Measurements from ENCODE around the gene FOXA2.

Gene FOXA2

GRCh38 chr20:22584522-22584921 lies at the start of gene FOXA2:
Gene FOXA2 (minus strand): TSS chr20:22584572. CDS start chr20:22584278, 294 bp downstream.
- Mint-ChIP-seq H3K4me1 (ENCODE audit: low read depth) (no peaks in the 10 kb centered on the region), H3K4me3 (no peak within 1 kb of the TSS), H3K27me3 (ENCODE audit: low read depth) (peaks cover 75% of the 10 kb centered on the region), H3K36me3 (ENCODE audit: low read depth) (no peaks in the 10 kb centered on the region), H3K9me3 (no peaks in the 10 kb centered on the region), H3K27ac (peak within 1 kb of the TSS; percentile 59)

- Mint-ChIP-seq H3K4me1 (ENCODE audit: low read depth) (no peaks in the 10 kb centered on the region), H3K27ac (no peak overlapping the region), H3K27me3 (ENCODE audit: low read depth) (no peaks in the 10 kb centered on the region), H3K4me3 (no peak overlapping the region), H3K9me3 (no peaks in the 10 kb centered on the region), H3K36me3 (ENCODE audit: low read depth) (no peaks in the 10 kb centered on the region)
These were observed 46.3 kb upstream of the FOXA2 start for GRCh38 chr20:22630701-22631100.

DNA sequence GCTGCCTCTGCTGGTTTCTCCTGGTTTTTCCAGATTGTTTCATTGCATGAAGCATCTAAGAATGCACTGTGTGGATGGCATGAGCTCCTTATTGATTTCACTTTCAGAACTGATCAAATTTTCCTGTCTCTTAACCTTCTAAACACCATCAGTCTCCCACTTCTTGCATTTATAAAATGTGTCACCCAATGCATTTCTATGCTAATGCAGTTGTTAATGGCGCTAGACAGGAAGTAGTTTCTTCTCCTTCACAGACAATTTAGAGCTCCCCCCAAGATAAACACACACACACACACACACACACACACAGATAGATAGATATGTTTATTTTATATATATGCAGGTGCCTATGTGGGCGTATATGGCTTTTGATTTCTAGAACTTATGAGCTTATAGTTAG lies 45.6 kb upstream of the FOXA2 start:
- Mint-ChIP-seq H3K27ac (no peak overlapping the region), H3K4me3 (no peak overlapping the region), H3K36me3 (ENCODE audit: low read depth) (no peaks in the 10 kb centered on the region), H3K27me3 (ENCODE audit: low read depth) (no peaks in the 10 kb centered on the region), H3K9me3 (no peaks in the 10 kb centered on the region), H3K4me1 (ENCODE audit: low read depth) (no peaks in the 10 kb centered on the region)

DNA sequence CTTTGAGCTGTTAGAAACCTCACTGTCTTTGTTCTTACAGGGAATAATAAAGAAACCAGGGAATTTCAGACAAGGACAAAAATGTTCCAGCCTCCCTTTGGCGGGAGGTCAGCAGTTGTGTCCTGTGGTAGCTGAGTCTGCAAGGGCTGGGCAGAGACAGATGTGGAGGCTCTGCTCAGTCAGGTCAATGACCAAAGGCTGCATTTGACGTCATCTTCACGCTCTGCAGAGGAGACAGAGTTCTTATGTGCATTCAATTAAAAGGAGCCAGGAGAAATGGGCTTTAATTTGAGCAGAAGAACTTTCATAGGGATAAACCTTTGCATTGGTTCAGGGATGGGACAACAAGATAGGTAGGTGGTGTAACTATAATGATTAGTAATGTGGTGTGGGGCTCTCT lies 45.1 kb upstream of the FOXA2 start:
- Mint-ChIP-seq H3K4me3 (no peak overlapping the region), H3K9me3 (no peaks in the 10 kb centered on the region), H3K27ac (no peak overlapping the region), H3K36me3 (ENCODE audit: low read depth) (no peaks in the 10 kb centered on the region), H3K27me3 (ENCODE audit: low read depth) (no peaks in the 10 kb centered on the region), H3K4me1 (ENCODE audit: low read depth) (no peaks in the 10 kb centered on the region)

GRCh38 chr20:22626496-22626895 lies 42.1 kb upstream of the FOXA2 start:
- H3K4me3 Mint-ChIP-seq = no peak overlapping the region
- no peaks in the 10 kb centered on the region for H3K4me1 Mint-ChIP-seq (ENCODE audit: low read depth)
- no peaks in the 10 kb centered on the region for H3K27me3 Mint-ChIP-seq (ENCODE audit: low read depth)
- H3K36me3 Mint-ChIP-seq (ENCODE audit: low read depth) = no peaks in the 10 kb centered on the region
- H3K9me3 Mint-ChIP-seq = no peaks in the 10 kb centered on the region
- no peak overlapping the region for H3K27ac Mint-ChIP-seq

- H3K36me3 Mint-ChIP-seq (ENCODE audit: low read depth) = no peaks in the 10 kb centered on the region
- no peaks in the 10 kb centered on the region for H3K4me1 Mint-ChIP-seq (ENCODE audit: low read depth)
- no peaks in the 10 kb centered on the region for H3K27me3 Mint-ChIP-seq (ENCODE audit: low read depth)
- no peak overlapping the region for H3K4me3 Mint-ChIP-seq
- H3K9me3 Mint-ChIP-seq = no peaks in the 10 kb centered on the region
- H3K27ac Mint-ChIP-seq = no peak overlapping the region
These were observed 38.8 kb upstream of the FOXA2 start for GRCh38 chr20:22623211-22623610.

DNA sequence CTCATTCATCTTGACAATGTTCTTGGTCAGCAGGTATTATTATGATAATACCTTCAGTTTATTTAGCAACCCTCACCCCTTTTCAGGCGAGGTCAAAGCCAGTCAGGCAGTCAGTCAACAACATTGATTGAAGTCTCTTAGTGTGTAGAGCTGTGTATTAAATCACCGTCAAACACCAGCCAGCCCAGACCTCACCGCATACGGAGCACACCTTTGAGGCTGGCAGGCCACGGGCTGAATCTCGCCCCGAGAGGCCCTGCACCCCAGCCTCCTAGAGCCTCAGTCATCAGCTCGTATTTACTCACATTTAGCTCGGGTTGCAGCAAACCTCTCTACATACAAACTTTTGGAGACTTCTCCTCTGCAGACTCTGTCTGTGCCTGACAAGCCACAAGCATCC lies 36.0 kb upstream of the FOXA2 start:
- Mint-ChIP-seq H3K27ac (no peak overlapping the region), H3K27me3 (ENCODE audit: low read depth) (no peaks in the 10 kb centered on the region), H3K4me3 (no peak overlapping the region), H3K36me3 (ENCODE audit: low read depth) (no peaks in the 10 kb centered on the region), H3K4me1 (ENCODE audit: low read depth) (no peaks in the 10 kb centered on the region), H3K9me3 (no peaks in the 10 kb centered on the region)

GRCh38 chr20:22619806-22620205 lies 35.4 kb upstream of the FOXA2 start:
- Mint-ChIP-seq H3K4me3 (no peak overlapping the region), H3K27ac (no peak overlapping the region), H3K27me3 (ENCODE audit: low read depth) (no peaks in the 10 kb centered on the region), H3K4me1 (ENCODE audit: low read depth) (no peaks in the 10 kb centered on the region), H3K36me3 (ENCODE audit: low read depth) (no peaks in the 10 kb centered on the region), H3K9me3 (no peaks in the 10 kb centered on the region)

GRCh38 chr20:22619272-22619671 lies 34.9 kb upstream of the FOXA2 start:
- Mint-ChIP-seq H3K9me3 (no peaks in the 10 kb centered on the region), H3K27ac (no peak overlapping the region), H3K4me1 (ENCODE audit: low read depth) (no peaks in the 10 kb centered on the region), H3K36me3 (ENCODE audit: low read depth) (no peaks in the 10 kb centered on the region), H3K4me3 (no peak overlapping the region), H3K27me3 (ENCODE audit: low read depth) (no peaks in the 10 kb centered on the region)

GRCh38 chr20:22617160-22617559 lies 32.8 kb upstream of the FOXA2 start:
- Mint-ChIP-seq H3K4me3 (no peak overlapping the region), H3K4me1 (ENCODE audit: low read depth) (no peaks in the 10 kb centered on the region), H3K36me3 (ENCODE audit: low read depth) (no peaks in the 10 kb centered on the region), H3K27me3 (ENCODE audit: low read depth) (no peaks in the 10 kb centered on the region), H3K9me3 (no peaks in the 10 kb centered on the region), H3K27ac (no peak overlapping the region)

GRCh38 chr20:22616551-22616950 lies 32.2 kb upstream of the FOXA2 start:
- H3K36me3 Mint-ChIP-seq (ENCODE audit: low read depth) = no peaks in the 10 kb centered on the region
- no peaks in the 10 kb centered on the region for H3K9me3 Mint-ChIP-seq
- no peak overlapping the region for H3K4me3 Mint-ChIP-seq
- no peaks in the 10 kb centered on the region for H3K4me1 Mint-ChIP-seq (ENCODE audit: low read depth)
- H3K27me3 Mint-ChIP-seq (ENCODE audit: low read depth) = no peaks in the 10 kb centered on the region
- no peak overlapping the region for H3K27ac Mint-ChIP-seq

DNA sequence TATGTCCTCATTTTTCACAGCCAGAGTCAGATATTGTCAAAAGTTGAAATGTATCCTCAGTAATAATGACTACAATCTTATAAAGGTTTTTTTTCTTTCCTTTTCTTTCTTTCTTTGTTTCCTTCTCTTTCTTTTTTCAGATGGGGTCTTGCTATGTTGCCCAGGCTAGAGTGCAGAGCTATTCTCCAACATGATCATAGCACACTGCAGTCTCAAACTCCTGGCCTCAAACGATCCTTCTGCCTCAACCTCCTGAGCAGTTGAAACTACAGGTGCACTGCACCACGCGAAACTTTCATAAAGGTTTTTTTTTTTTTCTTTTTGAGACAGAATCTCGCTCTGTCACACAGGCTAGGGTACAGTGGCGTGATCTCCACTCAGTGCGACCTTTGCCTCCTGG lies 31.1 kb upstream of the FOXA2 start:
- Mint-ChIP-seq H3K27ac (no peak overlapping the region), H3K36me3 (ENCODE audit: low read depth) (no peaks in the 10 kb centered on the region), H3K4me3 (no peak overlapping the region), H3K4me1 (ENCODE audit: low read depth) (no peaks in the 10 kb centered on the region), H3K27me3 (ENCODE audit: low read depth) (no peaks in the 10 kb centered on the region), H3K9me3 (no peaks in the 10 kb centered on the region)

GRCh38 chr20:22611636-22612035 lies 27.3 kb upstream of the FOXA2 start:
- no peak overlapping the region for H3K27ac Mint-ChIP-seq
- H3K36me3 Mint-ChIP-seq (ENCODE audit: low read depth) = no peaks in the 10 kb centered on the region
- no peaks in the 10 kb centered on the region for H3K9me3 Mint-ChIP-seq

GRCh38 chr20:22607695-22608094 lies 23.3 kb upstream of the FOXA2 start:
- no peak overlapping the region for H3K4me3 Mint-ChIP-seq
- no peaks in the 10 kb centered on the region for H3K4me1 Mint-ChIP-seq (ENCODE audit: low read depth)
- H3K27me3 Mint-ChIP-seq (ENCODE audit: low read depth) = no peaks in the 10 kb centered on the region
- no peaks in the 10 kb centered on the region for H3K9me3 Mint-ChIP-seq
- H3K27ac Mint-ChIP-seq = no peak overlapping the region
- H3K36me3 Mint-ChIP-seq (ENCODE audit: low read depth) = no peaks in the 10 kb centered on the region

More at GRCh38 chr20:22611636-22612035, 27.3 kb upstream of the FOXA2 start:
- no peak overlapping the region for H3K4me3 Mint-ChIP-seq
- H3K4me1 Mint-ChIP-seq (ENCODE audit: low read depth) = no peaks in the 10 kb centered on the region
- H3K27me3 Mint-ChIP-seq (ENCODE audit: low read depth) = no peaks in the 10 kb centered on the region

DNA sequence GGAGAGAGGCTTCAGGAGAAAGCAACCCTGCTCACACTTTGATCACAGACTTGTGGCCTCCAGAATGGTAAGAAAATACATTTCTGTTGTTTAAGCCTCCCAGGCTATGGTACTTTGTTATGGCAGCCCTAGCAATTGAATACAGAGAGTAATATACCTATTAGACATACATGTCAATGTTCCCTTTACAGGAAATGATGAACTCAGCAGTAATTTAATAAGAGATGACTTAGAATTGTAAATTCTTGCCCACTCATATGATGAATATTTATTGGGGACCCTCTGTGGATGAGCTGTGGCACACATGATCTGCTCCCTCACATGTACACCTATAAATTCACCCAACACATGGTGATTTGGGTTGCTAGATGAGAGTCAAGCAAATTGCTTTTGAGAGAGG lies 20.4 kb upstream of the FOXA2 start:
- no peaks in the 10 kb centered on the region for H3K36me3 Mint-ChIP-seq (ENCODE audit: low read depth)
- H3K27ac Mint-ChIP-seq = no peak overlapping the region
- no peaks in the 10 kb centered on the region for H3K4me1 Mint-ChIP-seq (ENCODE audit: low read depth)
- no peaks in the 10 kb centered on the region for H3K9me3 Mint-ChIP-seq
- H3K27me3 Mint-ChIP-seq (ENCODE audit: low read depth) = no peaks in the 10 kb centered on the region
- no peak overlapping the region for H3K4me3 Mint-ChIP-seq

DNA sequence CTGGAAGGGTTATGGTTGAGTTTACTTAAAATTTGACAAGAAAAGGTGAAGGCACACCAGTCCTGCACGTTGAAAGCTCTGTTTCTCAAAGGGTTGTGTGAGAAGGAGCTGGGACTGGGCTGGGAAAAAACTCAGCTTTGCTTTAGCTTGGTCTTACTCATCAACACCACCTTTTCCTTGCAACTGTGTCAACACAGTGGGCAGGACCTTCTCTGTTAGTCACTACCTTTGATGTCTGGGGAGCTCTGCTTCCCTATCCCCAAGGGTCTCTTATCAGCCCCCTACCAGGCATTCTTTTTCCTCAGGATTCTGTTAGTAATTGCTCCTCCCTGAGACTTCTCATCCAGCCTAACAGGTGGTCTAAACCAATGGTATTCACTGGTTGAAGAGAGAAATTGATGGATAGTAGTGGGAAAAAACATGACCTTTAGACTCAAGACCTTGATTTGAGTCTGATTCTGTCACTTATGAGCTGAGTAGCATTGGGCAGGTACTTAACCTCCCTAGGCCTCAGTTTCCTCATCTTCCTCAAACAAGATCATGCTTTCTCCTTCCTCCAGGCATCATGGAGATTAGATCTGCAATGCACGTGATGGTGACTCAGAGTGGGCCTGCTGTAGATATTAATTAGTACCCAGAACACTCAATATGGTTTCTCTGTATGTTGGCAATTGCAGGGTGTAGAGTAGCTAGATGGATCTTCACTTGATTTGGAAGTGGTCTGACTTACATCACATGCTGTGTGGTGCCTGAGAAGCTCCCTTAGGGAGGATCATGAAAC lies 17.2 kb upstream of the FOXA2 start:
- Mint-ChIP-seq H3K36me3 (ENCODE audit: low read depth) (no peaks in the 10 kb centered on the region), H3K4me1 (ENCODE audit: low read depth) (no peaks in the 10 kb centered on the region), H3K27me3 (ENCODE audit: low read depth) (no peaks in the 10 kb centered on the region), H3K27ac (no peak overlapping the region), H3K9me3 (no peaks in the 10 kb centered on the region), H3K4me3 (no peak overlapping the region)

Measured in T-helper 1 cell treated with Interleukin-12 subunit alpha and Interleukin-12 subunit beta and Interleukin-4 antibody, amounts not matched to agents 30 μg/mL and 1 μg/mL, for 36 hours (primary cell).